IMR-90 (cell line): ENCODE measurements around the gene C11orf97. TPM values are rescaled to one million over a fixed set of nuclear protein-coding genes. Genes with fewer than 3 reads are reported as not detected.

Experiments
- ATAC-seq: fragments of 200-7000 bp; cut with Tn5 transposase; 2 replicates; pipeline ENCODE4 v1.9.1; 2020; ENCODE audit warnings: low read depth, mild to moderate bottlenecking, moderate library complexity
- BruUV-seq: library from RNA; stranded (reverse); fragments of 400-500 nt; replicated peaks from 2 replicates; lab custom pipeline; 2021; lab: Mats Ljungman, UMichigan
- CTCF ChIA-PET: fragments of 300-600 bp; formaldehyde crosslinking; extraction: SDS; loops from one replicate; lab custom pipeline; 2021; ENCODE audit warnings: antibody characterized with exemption; lab: Yijun Ruan, JAX
- POLR2A ChIA-PET: fragments of 300-600 bp; sonication (Branson Sonifier 250); formaldehyde crosslinking; loops from one replicate; lab custom pipeline; 2022; ENCODE audit warnings: antibody characterized with exemption; ENCODE audit not compliant: unreplicated experiment; lab: Charles Lee
- DNase-seq: peaks from one replicate; pipeline ENCODE4 v3.0.0; 2013
- H2AFZ ChIP-seq: replicated peaks from 2 replicates; pipeline ENCODE3; 2013; ENCODE audit warnings: low read length, mild to moderate bottlenecking; ENCODE audit not compliant: poor library complexity
- H2AK5ac ChIP-seq: 2 replicates; pipeline ENCODE4 v1.6.1; 2013; ENCODE audit warnings: low read depth, low read length, inconsistent platforms
- H2AK9ac ChIP-seq: replicated peaks from 2 replicates; pipeline ENCODE3; 2013; ENCODE audit warnings: mild to moderate bottlenecking, low read depth, low read length, moderate library complexity; ENCODE audit not compliant: poor library complexity
- H2BK120ac ChIP-seq: 2 replicates; pipeline ENCODE4 v1.6.1; 2013; ENCODE audit warnings: low read depth, low read length, inconsistent platforms
- H2BK15ac ChIP-seq: 3 replicates; pipeline ENCODE4 v1.6.1; 2013; ENCODE audit warnings: low read depth, low read length, inconsistent platforms
- H2BK20ac ChIP-seq: 2 replicates; pipeline ENCODE4 v1.6.1; 2013; ENCODE audit warnings: low read depth, mild to moderate bottlenecking, inconsistent platforms, low read length, moderate library complexity
- H2BK5ac ChIP-seq: 2 replicates; pipeline ENCODE4 v1.6.1; 2013; ENCODE audit warnings: mild to moderate bottlenecking, low read depth, low read length, inconsistent platforms; ENCODE audit not compliant: poor library complexity, severe bottlenecking
- H3K14ac ChIP-seq: replicated peaks from 2 replicates; pipeline ENCODE4 v1.6.1; 2013; ENCODE audit warnings: low read depth, low read length, inconsistent platforms
- H3K18ac ChIP-seq: 2 replicates; pipeline ENCODE4 v1.6.1; 2013; ENCODE audit warnings: low read depth, low read length, control low read depth
- H3K23ac ChIP-seq: 2 replicates; pipeline ENCODE4 v1.6.1; 2013; ENCODE audit warnings: low read depth, low read length, inconsistent platforms
- H3K27ac ChIP-seq: 2 replicates; pipeline ENCODE4 v1.5.1; 2013; ENCODE audit warnings: mild to moderate bottlenecking, control low read depth, low read length; ENCODE audit not compliant: insufficient read depth
- H3K27me3 ChIP-seq: 2 replicates; pipeline ENCODE4 v1.6.1; 2013; ENCODE audit warnings: low read length; ENCODE audit not compliant: control insufficient read depth, insufficient read depth
- H3K36me3 ChIP-seq: 2 replicates; pipeline ENCODE4 v1.6.1; 2013; ENCODE audit warnings: low read length, mixed read lengths; ENCODE audit not compliant: control insufficient read depth, insufficient read depth
- H3K4ac ChIP-seq: 2 replicates; pipeline ENCODE4 v1.6.1; 2013; ENCODE audit warnings: low read depth, low read length, inconsistent platforms
- H3K4me1 ChIP-seq: 2 replicates; pipeline ENCODE4 v1.6.1; 2013; ENCODE audit warnings: low read length, mixed read lengths; ENCODE audit not compliant: control insufficient read depth, insufficient read depth
- H3K4me2 ChIP-seq: 2 replicates; pipeline ENCODE4 v1.6.1; 2013; ENCODE audit warnings: low read depth, mild to moderate bottlenecking, control low read depth, low read length, moderate library complexity
- H3K4me3 ChIP-seq: 2 replicates; pipeline ENCODE4 v1.5.1; 2013; ENCODE audit warnings: low read depth, mild to moderate bottlenecking, control low read depth, low read length, moderate library complexity; ENCODE audit not compliant: insufficient read depth
- H3K56ac ChIP-seq: 2 replicates; pipeline ENCODE4 v1.6.1; 2013; ENCODE audit warnings: low read length, inconsistent platforms; ENCODE audit not compliant: insufficient read depth; ENCODE audit errors: extremely low read depth
- H3K79me1 ChIP-seq, 2 experiments: 2 replicates each; pipeline ENCODE4 v1.6.1; 2013; ENCODE audit warnings: low read length in 2 of 2, inconsistent platforms in 1 of 2, low read depth in 1 of 2
- H3K9ac ChIP-seq: 2 replicates; pipeline ENCODE4 v1.6.1; 2013; ENCODE audit warnings: low read depth, low read length, control low read depth
- H3K9me1 ChIP-seq: 2 replicates; pipeline ENCODE4 v1.6.1; 2013; ENCODE audit warnings: low read length, inconsistent platforms; ENCODE audit not compliant: insufficient read depth
- H3K9me3 ChIP-seq: 2 replicates; pipeline ENCODE4 v1.6.1; 2013; ENCODE audit warnings: low read length; ENCODE audit not compliant: control insufficient read depth, insufficient read depth
- H4K20me1 ChIP-seq: 2 replicates; pipeline ENCODE4 v1.6.1; 2013; ENCODE audit warnings: low read length, inconsistent platforms; ENCODE audit not compliant: insufficient read depth
- H4K5ac ChIP-seq: 2 replicates; pipeline ENCODE4 v1.6.1; 2013; ENCODE audit warnings: mild to moderate bottlenecking, low read depth, low read length, control low read depth
- H4K8ac ChIP-seq, 2 experiments: 2 replicates each; pipeline ENCODE4 v1.6.1; 2013; ENCODE audit warnings: low read depth in 2 of 2, low read length in 2 of 2, control low read depth in 1 of 2, inconsistent platforms in 1 of 2
- H4K91ac ChIP-seq: 2 replicates; pipeline ENCODE4 v1.6.1; 2013; ENCODE audit warnings: low read depth, low read length, inconsistent platforms; ENCODE audit not compliant: insufficient read depth
- BHLHE40 ChIP-seq: fragments of 150-350 bp; IDR thresholded peaks from 2 replicates; pipeline ENCODE4 v1.6.1; 2016; ENCODE audit warnings: mild to moderate bottlenecking, low read depth, low read length
- CEBPB ChIP-seq: IDR thresholded peaks from 2 replicates; pipeline ENCODE4 v1.6.1; 2012; ENCODE audit warnings: low read depth, low read length, improper control_type of control experiment
- CHD1 ChIP-seq: IDR thresholded peaks from 2 replicates; pipeline ENCODE4 v1.6.1; 2012; ENCODE audit warnings: low read depth, low read length, improper control_type of control experiment
- CTCF ChIP-seq: conservative IDR thresholded peaks from 2 replicates; pipeline ENCODE4 v1.5.1; 2012; ENCODE audit warnings: mild to moderate bottlenecking, low read depth, low read length, improper control_type of control experiment
- ELK1 ChIP-seq: fragments of 150-350 bp; IDR thresholded peaks from 2 replicates; pipeline ENCODE4 v1.6.1; 2016; ENCODE audit warnings: low read depth, mild to moderate bottlenecking, low read length, moderate library complexity, borderline replicate concordance
- FOS ChIP-seq: fragments of 150-350 bp; IDR thresholded peaks from 2 replicates; pipeline ENCODE4 v1.6.1; 2016; ENCODE audit warnings: low read depth, low read length
- MAFK ChIP-seq: IDR thresholded peaks from 2 replicates; pipeline ENCODE4 v1.6.1; 2012; ENCODE audit warnings: low read depth, low read length, improper control_type of control experiment
- MAZ ChIP-seq: IDR thresholded peaks from 2 replicates; pipeline ENCODE4 v1.6.1; 2012; ENCODE audit warnings: low read depth, mild to moderate bottlenecking, low read length, improper control_type of control experiment, moderate library complexity, borderline replicate concordance
- MXI1 ChIP-seq: IDR thresholded peaks from 2 replicates; pipeline ENCODE4 v1.6.1; 2012; ENCODE audit warnings: low read depth, mild to moderate bottlenecking, low read length, moderate library complexity, borderline replicate concordance
- NFE2L2 ChIP-seq: fragments of 150-350 bp; IDR thresholded peaks from 2 replicates; pipeline ENCODE4 v1.6.1; 2016; ENCODE audit warnings: low read depth, mild to moderate bottlenecking, low read length
- POLR2A ChIP-seq: IDR thresholded peaks from 2 replicates; pipeline ENCODE4 v1.6.1; 2012; ENCODE audit warnings: mild to moderate bottlenecking, low read depth, low read length
- RAD21 ChIP-seq: IDR thresholded peaks from 2 replicates; pipeline ENCODE4 v1.6.1; 2012; ENCODE audit warnings: low read length, improper control_type of control experiment
- RCOR1 ChIP-seq: IDR thresholded peaks from 2 replicates; pipeline ENCODE4 v1.6.1; 2012; ENCODE audit warnings: mild to moderate bottlenecking, low read length, improper control_type of control experiment; ENCODE audit not compliant: insufficient replicate concordance
- RFX5 ChIP-seq: IDR thresholded peaks from 2 replicates; pipeline ENCODE4 v1.8.0; 2012; ENCODE audit warnings: low read depth, mild to moderate bottlenecking, low read length, moderate library complexity
- SMC3 ChIP-seq: fragments of 150-350 bp; IDR thresholded peaks from 2 replicates; pipeline ENCODE4 v1.6.1; 2016; ENCODE audit warnings: low read depth, mild to moderate bottlenecking, antibody characterized with exemption, low read length, moderate library complexity
- USF2 ChIP-seq: fragments of 150-350 bp; IDR thresholded peaks from 2 replicates; pipeline ENCODE4 v1.6.1; 2017; ENCODE audit warnings: mild to moderate bottlenecking, antibody characterized with exemption, low read length, low read depth
- WGBS, 2 experiments: methylation state at CpG; one replicate each; pipeline versions ENCODE4 v1.1.5 to v1.1.7; 2013; ENCODE audit warnings: missing lambda C conversion rate in 2 of 2; ENCODE audit not compliant: insufficient read length in 1 of 2; ENCODE audit errors: extremely low coverage in 2 of 2; 5-methylcytosine and 5-hydroxymethylcytosine counted together
- dilution Hi-C: fragments of 300-500 bp; cut with HindIII; formaldehyde crosslinking; loops from one replicate; pipeline ENCODE4 v1.14.3; 2018; ENCODE audit warnings: low sequenced_read_pairs; ENCODE audit not compliant: unreplicated experiment
- in situ Hi-C: fragments of 300-500 bp; cut with MboI; formaldehyde crosslinking; loops from 3 replicates; pipeline ENCODE4 v1.14.3; 2019; ENCODE audit warnings: low sequenced_read_pairs, inconsistent platforms, mixed read lengths
- intact Hi-C: fragments of 100-400 bp; cut with micrococcal nuclease; formaldehyde crosslinking; loops from 2 replicates; pipeline ENCODE4 v1.10.0; 2022
- polyA plus RNA-seq, 3 experiments: library from polyadenylated mRNA; depleted of rRNA; stranded (reverse); fragments of >200 nt; gene quantifications; 2 replicates each; pipeline ENCODE4 v1.2.3, GENCODE V29; 2012; ENCODE audit warnings: low replicate concordance in 1 of 3
- total RNA-seq: library from RNA; depleted of rRNA; stranded (reverse); fragments of >200 nt; gene quantifications from 2 replicates; pipeline ENCODE4 v1.2.3, GENCODE V29; 2012

C11orf97 gene
- total and polyA plus RNA-seq, 2 of the 4 experiments (the other 2 are of a cell fraction), result not detected

DNA sequence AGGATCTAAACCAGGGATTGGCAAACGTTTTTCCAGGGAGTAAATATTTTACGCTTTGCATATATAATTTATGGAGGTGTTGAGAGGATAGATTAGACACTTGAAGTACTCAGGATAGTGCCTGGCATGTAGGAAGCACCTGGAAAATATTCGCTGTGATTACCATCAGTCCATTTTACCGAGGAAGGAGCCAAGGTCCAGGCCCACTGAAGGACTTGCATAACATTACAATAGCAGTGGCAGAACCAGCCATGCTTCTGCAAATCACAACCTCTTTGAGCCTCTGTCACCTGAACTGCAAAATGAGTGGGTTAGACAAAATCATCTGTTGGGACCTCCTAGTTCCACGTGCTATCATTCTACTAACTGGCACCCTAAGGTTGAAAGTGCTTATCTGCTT, 36.9 kb downstream of the C11orf97 start:
- Histone ChIP-seq H3K23ac (no peak overlapping the region), H2AK9ac (no peak overlapping the region), H3K4me3 (no peak overlapping the region), H3K4me2 (no peak overlapping the region), H2BK20ac (no peak overlapping the region), H4K91ac (no peak overlapping the region), H2BK15ac (no peak overlapping the region), H3K14ac (no peak overlapping the region), H3K27me3 (no peaks in the 10 kb centered on the region), H2BK120ac (no peak overlapping the region), H3K18ac (no peak overlapping the region), H3K9me1 (peaks cover 11% of the 10 kb centered on the region), H4K20me1 (peaks cover 10% of the 10 kb centered on the region; the same call in 1 of the 2 replicates), H3K56ac (no peak overlapping the region), H3K36me3 (peaks cover 2% of the 10 kb centered on the region; the same call in 1 of the 2 replicates), H2AFZ (no peak overlapping the region), H4K5ac (no peak overlapping the region), H3K4me1 (peaks cover 7% of the 10 kb centered on the region), H3K4ac (no peak overlapping the region), H3K27ac (no peak overlapping the region), H2AK5ac (no peak overlapping the region), H3K9ac (no peak overlapping the region), H3K79me1 (peaks cover 14 to 41% of the 10 kb centered on the region in 2 experiments), H2BK5ac (no peak overlapping the region), H4K8ac (no peak overlapping the region), H3K9me3 (no peaks in the 10 kb centered on the region)
- no peak for DNase-seq
- dilution Hi-C loops (no loop called here), in situ Hi-C loops (no loop called here), intact Hi-C loops (no loop called here)
- BruUV-seq, result no TSS peak
- ChIA-PET POLR2A (no interaction called here), CTCF (no interaction called here)
- no peak for TF ChIP-seq POLR2A
- no peak for TF ChIP-seq MXI1
- no peak for TF ChIP-seq RCOR1
- TF ChIP-seq CEBPB, result no peak
- no peak for TF ChIP-seq CHD1
- TF ChIP-seq CTCF, result no peak
- TF ChIP-seq BHLHE40, result no peak
- no peak for TF ChIP-seq RFX5
- no peak for TF ChIP-seq MAZ
- TF ChIP-seq MAFK, result no peak
- no peak for TF ChIP-seq NFE2L2
- TF ChIP-seq RAD21, result no peak
- no peak for TF ChIP-seq SMC3
- TF ChIP-seq USF2, result no peak
- TF ChIP-seq FOS, result no peak
- TF ChIP-seq ELK1, result no peak
- ATAC-seq, result no peak
- WGBS, 2 experiments, result 100% methylated on average over 1 of the region's 5 CpGs; no CpG with 5 or more reads in 1 of the 2 experiments
